Keratinocyte (primary cell): ENCODE results near the gene FNDC3B.

Experiments used
- EZH2 ChIP-seq: IDR thresholded peaks from one replicate; pipeline ENCODE4 v1.6.1; 2012; ENCODE audit warnings: inconsistent platforms, mild to moderate bottlenecking, low read length, moderate library complexity
- TF ChIP-seq, protein P1 (sequence below), 3 experiments: IDR thresholded peaks in 1 of 3; conservative IDR thresholded peaks in 1 of 3; optimal IDR thresholded peaks in 1 of 3; 2 replicates in 2 of 3; 3 replicates in 1 of 3; pipeline versions ENCODE3 to v1.5.1; 2011; ENCODE audit warnings: low read length in 3 of 3, mild to moderate bottlenecking in 3 of 3, moderate library complexity in 2 of 3, control low read depth in 1 of 3, inconsistent platforms in 1 of 3; ENCODE audit not compliant: insufficient read depth in 2 of 3; ENCODE audit errors: extremely low read depth in 1 of 3

DNA sequence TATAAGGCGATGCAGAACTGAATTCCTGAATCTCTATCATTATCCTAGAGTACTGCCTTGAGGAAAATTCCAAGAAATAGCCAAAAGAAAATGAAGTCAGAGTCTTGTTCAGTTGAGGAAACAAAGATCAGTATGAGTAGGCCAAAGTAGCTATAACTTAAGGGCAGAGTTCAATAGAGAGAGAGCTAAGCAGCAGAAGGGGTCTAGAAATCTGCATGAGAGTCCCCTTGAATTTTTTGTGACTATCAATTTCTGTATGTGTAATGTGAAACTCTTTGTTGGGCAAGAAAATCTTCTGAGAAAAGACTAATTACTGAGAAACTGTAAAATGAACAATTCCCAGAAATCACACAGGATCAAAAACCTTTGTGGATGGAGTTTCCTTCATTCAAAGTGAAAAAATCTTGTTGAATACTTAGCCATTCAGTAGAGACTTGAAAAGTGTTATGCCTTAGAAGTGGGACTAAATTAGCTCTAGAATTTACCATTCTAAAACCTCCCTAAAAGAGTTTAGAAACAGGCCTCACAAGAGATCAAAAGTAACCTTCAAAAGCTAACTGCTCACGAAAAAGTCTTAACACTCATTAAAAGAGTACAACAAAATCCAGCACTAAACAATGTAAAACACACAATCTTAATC, 43.1 kb upstream of the FNDC3B start:
- TF ChIP-seq, protein P1, sequence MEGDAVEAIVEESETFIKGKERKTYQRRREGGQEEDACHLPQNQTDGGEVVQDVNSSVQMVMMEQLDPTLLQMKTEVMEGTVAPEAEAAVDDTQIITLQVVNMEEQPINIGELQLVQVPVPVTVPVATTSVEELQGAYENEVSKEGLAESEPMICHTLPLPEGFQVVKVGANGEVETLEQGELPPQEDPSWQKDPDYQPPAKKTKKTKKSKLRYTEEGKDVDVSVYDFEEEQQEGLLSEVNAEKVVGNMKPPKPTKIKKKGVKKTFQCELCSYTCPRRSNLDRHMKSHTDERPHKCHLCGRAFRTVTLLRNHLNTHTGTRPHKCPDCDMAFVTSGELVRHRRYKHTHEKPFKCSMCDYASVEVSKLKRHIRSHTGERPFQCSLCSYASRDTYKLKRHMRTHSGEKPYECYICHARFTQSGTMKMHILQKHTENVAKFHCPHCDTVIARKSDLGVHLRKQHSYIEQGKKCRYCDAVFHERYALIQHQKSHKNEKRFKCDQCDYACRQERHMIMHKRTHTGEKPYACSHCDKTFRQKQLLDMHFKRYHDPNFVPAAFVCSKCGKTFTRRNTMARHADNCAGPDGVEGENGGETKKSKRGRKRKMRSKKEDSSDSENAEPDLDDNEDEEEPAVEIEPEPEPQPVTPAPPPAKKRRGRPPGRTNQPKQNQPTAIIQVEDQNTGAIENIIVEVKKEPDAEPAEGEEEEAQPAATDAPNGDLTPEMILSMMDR (optimal IDR thresholded peaks at IDR 0.05 in 1 of 3, IDR thresholded peaks at IDR 0.05 in 1 of 3, conservative IDR thresholded peaks at IDR 0.05 in 1 of 3; ENCODE audit: extremely low read depth in 1 of 3, insufficient read depth in 2 of 3, low read length in 3 of 3) = no peak
- no peak for TF ChIP-seq EZH2
